Measurements from ENCODE around the gene CPSF2.
"Not testable (repeated sequence)": the region's sequence is repeated elsewhere in the genome, so short reads cannot be mapped to it uniquely, and the experiment has no call there.

CPSF2 gene

DNA sequence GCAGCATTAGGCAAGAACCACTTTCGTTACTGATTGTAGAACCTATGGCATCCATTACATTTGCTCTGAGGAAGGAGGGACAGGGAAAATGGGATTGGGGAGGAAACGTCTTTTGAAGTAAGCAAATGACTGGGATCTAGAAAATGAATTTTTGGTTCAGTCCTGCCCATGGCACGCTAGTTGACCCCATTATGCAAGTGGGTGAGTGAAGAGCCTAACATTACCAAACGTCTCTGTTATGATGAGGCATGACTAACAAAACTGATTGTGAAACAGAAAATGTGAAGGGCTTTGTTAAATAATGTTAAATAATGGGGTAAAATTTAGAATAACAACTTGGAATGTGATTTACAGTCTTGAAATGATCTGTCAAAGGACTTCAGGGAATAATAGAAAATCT, 38.9 kb downstream of the CPSF2 start:
- no peak for DNase-seq (ENCODE audit: low spot score)

DNA sequence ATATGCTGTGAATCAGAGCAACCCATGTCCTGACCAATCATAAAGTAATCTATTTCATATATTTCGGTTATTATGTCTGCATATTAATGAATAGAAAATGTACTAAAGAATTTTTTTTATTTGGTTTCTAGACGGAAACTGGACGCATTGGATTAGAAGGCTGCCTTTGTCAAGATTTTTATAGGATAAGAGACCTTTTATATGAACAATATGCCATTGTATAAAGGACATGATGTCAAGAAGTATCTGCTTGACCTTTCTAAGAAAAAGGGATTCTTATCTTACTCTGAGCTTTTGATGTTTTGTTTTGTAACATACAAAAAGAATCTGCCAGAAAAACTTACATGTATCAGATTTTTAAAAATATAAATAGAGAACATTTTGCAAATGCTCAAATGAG, 39.8 kb downstream of the CPSF2 start:
- DNase-seq (ENCODE audit: low spot score) = no peak

DNA sequence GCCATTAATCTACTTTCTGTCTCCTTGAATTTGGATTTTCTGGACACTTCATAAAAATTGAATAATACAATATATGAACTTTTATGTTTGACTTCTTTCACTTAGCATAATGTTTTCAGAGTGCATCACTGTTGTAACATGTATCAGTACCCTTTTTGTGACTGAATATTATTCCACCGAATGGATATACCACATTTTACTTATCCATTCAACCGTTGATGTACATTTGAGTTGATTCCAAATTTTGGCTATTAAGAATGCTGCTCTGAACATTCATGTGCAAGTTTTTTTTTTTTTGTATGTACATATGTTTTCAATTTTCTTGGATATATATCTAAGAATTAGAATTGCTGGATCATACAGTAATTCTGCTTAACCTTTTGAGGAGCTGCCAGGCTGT, 43.2 kb downstream of the CPSF2 start:
- no peak for DNase-seq (ENCODE audit: low spot score)

DNA sequence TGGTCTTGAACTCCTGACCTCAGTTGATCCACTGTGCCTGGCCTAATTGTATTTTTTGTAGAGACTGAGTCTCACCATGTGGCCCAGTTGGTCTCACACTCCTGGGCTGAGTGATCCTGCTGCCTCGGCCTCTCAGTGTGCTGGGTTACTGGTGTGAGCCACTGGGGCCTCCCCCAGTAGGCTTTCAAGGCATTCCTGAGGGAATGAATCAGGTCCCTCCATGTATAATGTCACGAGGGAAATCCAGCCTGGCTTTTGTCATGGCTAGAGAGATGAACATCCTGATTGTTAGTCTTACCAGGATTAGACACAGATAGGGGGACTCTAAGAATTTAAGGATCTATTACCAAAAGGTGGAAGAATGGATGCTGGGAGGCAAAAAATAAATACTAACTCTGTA, 51.9 kb downstream of the CPSF2 start:
- no peak for DNase-seq (ENCODE audit: low spot score)

DNA sequence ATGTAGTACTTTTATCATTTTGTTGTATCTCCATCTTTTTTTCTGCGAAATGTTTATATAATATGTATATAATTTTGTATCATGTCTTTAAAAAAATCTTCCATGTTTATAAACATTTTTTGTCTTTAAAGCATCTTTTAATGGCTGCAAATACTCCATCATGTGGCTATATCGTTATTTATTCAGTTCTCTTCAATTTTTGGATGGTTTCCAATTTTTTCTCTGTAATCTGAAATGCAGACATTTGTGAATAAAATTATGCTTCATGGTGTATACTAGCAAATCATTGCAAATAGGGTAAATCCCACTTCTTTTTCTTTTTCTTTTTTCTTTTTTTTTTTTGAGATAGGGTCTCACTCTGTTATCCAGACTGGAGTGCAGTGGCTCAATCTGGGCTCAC, 54.0 kb downstream of the CPSF2 start:
- DNase-seq (ENCODE audit: low spot score) = no peak

DNA sequence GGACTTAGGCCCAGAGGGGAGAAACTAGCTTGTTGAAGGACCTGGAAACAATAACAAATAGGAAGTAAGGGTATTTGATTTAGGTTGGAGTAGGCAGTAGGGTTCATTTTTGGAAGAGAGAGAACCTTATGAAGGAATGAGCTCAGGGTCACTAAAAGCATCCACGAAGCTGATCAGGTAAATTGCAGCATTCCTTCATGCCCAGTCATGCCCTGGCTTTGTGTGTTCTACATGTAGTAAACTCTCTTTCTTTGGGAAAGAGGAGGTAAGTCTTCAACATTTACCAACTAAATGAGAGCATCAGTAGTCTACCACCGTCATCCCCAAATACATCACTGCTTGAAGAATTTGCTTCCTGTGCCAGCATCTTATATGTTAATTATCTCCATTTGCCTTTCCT, 54.7 kb downstream of the CPSF2 start:
- DNase-seq (ENCODE audit: low spot score) = no peak

DNA sequence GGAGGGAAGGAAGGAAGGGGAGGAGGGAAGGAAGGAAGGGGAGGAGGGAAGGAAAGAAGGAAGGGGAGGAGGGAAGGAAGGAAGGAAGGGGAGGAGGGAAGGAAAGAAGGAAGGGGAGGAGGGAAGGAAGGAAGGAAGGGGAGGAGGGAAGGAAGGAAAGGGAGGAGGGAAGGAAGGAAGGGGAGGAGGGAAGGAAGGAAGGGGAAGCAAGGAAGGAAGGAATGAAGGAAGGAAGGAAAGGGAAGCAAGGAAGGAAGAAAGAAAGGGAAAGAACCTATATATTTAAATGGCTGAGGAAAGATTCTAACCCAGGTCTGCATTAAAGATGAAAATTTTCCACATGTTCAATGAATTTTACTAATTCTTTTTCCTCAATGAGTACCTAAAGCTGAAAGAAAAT, 57.4 kb downstream of the CPSF2 start:
- DNase-seq (ENCODE audit: low spot score) = not testable (repeated sequence)

DNA sequence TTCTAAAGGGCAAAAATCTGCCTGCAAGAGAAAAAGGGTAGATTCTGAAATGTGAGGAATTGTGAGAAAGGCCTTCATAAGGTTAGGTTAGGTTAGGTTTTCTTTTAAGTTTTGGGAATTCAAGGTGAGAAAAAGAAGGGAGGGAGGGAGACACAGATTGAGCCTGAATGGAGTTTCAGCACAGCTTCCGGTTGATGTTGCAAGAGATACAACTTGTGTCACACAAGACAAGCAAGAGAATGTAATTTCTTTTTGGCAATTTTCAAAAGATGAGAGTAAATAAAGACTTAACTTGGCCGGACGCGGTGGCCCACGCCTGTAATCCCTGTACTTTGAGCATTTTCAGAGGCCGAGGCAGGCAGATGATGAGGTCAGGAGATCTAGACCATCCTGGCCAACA, 63.8 kb downstream of the CPSF2 start:
- DNase-seq (ENCODE audit: low spot score) = no peak

DNA sequence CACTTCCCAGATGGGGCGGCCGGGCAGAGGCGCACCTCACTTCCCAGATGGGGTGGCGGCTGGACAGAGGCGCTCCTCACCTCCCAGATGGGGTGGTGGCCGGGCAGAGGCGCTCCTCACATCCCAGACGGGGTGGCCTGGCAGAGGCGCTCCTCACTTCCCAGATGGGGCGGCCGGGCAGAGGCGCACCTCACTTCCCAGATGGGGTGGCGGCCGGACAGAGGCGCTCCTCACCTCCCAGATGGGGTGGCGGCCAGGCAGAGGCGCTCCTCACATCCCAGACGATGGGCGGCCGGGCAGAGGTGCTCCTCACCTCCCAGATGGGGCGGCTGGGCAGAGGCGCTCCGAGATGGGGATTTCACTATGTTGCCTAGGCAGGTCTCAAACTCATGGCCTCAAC, 65.8 kb downstream of the CPSF2 start:
- DNase-seq (ENCODE audit: low spot score) = not testable (repeated sequence)

DNA sequence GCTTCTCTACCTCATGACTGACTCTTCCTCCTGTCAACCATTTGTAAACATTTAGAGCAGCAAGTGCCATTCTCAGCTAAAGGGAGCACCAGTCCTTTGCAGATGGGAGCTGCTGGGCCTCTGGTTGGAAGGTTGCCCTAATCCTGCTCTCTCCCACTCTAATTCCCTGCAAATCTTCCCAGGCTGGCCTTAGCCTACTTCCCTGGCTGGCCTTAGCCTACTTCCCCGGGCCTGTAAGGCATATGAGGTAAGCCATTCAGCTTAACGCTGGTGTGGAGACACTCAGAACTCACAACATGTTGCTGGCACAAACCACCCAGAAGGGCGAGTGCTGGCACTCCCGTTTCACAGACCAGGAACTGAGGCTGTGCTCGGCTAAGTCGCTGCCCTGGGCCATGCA, 69.0 kb downstream of the CPSF2 start:
- DNase-seq (ENCODE audit: low spot score) = no peak

DNA sequence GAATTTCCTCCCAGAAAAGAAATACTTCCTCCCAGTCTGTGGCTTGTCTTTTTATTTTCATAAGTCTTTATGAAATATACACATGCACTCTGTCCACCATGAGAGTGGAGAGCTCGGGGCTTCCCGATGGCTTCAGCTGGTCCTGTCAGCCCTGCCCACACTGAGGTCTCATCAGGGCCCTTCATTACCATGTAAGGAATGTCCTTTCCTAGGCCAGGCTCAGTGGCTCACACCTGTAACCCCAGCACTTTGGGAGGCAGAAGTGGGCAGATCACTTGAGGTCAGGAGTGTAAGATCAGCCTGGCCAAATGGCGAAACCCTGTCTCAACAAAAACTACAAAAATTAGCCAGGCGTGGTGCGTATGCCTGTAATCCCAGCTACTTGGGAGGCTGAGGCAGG, 77.0 kb downstream of the CPSF2 start:
- no peak for DNase-seq (ENCODE audit: low spot score)

DNA sequence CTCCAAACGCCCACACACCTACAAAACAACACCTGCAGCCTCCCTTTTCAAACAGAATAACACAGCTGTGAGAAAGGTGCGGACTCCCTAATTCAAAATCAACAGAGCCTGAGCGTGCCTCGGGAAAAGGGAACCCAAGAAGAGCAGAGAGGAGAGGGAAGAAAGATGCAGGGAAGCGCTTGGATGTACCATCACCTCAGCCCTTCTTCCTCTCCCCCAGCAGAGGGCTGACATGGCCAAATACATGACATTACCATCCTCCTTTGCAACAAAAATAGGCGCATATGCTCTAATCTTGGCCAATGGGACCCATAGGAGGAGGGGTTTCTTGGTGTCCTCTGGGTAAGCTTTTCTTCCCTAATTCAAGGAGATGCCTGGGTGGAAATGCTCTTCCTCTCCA, 78.0 kb downstream of the CPSF2 start:
- DNase-seq (ENCODE audit: low spot score) = no peak

DNA sequence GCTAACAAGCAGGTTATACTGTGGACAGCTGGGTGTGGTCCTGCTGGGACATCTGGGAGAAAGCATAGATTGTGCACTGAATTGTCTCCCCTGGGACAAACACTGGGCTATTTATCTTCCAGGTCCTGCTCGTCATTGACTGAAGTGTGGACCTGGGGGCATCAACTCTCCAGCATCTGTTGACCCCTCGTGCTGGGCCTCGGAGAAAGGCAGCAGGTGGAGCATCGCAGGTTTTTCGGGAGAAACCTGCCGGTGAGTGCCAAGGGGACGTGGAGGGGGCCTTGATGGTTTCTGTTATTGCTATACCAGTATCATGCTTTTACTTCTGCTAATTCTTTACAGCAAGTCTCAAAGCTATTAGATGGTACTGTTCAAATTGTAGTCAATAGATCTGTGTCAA, 81.3 kb downstream of the CPSF2 start:
- no peak for DNase-seq (ENCODE audit: low spot score)

DNA sequence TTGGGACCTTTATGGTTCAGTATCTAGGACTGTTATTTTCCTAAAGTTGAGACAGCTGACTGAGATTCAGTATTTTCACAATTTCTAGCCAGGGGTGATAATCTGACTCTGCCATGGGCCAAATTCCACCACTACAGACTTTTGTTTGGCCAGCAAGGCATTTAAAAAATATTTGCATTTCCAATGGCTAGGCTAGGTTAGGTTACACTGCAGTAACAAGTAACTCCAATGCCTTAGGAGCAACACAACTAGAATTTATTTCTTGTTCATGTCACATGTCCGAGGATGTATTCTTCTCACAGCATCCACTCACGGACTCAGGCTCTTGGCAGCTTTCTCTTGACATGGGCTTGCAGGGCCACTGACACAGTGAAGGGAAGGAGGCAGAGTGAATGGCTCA, 83.0 kb downstream of the CPSF2 start:
- no peak for DNase-seq (ENCODE audit: low spot score)

DNA sequence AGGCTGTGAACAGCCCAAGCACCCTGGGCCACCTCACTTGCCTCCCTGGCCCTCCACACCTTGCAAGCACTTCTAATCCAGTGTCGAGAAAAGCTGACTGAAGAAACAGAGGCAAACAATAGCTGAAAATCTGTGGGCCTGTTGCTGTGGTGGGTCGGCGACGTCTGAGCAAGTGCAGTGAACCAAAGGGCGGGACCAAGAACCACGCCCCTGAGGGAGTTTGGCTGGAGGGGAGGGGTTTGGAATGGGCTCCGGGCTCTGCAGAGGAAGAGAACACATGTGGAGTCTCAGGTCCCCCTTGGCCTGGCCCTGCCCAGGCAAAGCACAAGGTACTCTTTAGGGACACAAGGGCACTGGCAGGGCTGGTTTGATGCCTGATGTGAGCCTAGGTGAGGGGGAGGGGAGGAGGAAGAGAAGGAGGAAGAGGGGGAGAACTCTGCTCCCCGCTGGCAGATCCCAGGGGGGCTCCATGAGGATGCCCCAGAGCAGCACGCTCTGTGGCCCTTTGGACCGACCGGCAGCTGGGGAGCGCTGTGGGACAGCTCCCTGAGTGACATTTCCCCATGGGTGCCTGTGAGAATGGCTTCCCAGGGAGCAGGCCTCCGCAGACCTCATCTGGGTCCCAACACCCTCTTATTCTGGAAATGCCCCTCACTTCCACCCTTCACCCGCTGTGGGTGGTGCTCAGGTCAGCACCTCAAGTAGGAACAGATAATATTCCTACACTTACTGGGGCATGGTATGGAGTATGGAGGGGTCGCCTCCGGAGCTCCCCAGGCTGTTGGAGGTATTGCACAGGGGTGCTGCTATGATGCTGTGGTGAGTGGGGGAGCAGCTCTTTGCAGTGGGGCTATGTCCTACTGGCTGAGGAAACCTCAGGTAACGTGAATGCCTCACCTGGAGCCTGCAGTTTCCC, 85.5 kb downstream of the CPSF2 start:
- no peak for DNase-seq (ENCODE audit: low spot score)

DNA sequence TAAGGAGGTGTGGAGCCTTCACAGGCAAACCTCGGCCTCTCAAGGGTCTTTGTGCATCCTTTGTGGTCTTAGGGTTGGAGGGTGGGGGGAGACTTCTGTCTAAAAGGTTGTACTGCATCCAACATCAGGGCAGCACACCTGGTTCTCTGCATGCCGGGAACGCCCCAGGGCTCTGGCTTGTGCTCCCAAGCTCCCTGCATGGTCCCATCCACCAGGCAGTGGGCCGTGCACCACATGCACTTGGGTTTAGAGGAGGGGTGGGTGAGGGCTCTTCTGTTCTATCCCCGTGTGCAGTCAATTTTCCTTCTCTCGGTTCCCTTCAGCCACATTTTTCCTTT, 86.1 kb downstream of the CPSF2 start:
- no peak for DNase-seq (ENCODE audit: low spot score)

DNA sequence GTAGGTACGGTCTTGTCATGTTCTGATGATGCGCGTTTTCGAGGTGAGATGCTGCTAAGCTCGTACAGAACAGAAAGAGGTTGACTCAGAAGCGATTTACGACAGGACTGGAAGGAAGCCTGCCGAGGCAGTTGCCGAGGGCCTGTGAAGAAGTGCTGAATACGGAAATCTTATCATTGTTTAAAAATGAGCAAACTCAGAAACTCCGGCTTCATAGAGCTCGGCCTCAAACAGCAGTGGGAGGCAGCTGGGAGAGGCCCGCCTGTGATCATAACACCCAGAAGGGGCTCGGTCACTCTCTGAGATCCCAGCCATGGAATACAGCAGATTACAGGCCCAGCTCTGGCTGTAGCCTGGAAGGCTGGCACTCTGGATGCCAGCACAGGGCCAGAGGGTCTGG, 87.4 kb downstream of the CPSF2 start:
- no peak for DNase-seq (ENCODE audit: low spot score)

DNA sequence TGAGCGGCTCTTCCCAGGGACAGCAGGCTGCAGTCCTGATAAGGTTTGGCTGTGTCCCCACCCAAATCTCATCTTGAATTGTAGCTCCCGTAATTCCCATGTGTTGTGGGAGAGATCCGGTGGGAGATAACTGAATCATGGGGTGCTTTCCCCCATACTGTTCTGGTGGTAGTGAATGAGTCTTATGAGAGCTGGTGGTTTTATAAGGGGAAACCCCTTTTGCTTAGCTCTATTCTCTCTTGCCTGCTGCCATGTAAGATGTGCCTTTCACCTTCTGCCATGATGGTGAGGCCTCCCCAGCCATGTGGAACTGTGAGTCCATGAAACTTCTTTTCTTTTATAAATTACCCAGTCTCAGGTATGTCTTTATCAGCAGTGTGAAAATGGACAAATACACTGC, 91.4 kb downstream of the CPSF2 start:
- not testable (repeated sequence) for DNase-seq (ENCODE audit: low spot score)

DNA sequence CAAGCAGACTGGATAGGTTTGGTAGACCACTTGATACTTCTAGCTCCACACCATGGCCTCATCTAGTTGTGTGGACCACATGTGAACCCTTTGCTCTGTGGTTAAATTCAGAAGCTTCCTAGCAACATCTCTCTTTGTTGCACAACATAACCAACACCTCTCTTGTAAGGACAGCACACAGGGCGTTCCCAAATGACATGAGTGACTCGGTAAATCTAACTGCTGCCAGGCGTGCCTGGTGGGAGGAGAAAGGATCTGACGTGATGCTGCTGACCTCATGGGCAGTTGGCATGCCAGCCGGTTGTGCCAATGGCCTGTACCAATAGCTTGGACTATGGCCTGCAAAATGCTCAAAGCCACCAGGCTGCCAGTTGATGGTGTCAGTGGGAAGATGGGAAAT, 93.8 kb downstream of the CPSF2 start:
- no peak for DNase-seq (ENCODE audit: low spot score)

DNA sequence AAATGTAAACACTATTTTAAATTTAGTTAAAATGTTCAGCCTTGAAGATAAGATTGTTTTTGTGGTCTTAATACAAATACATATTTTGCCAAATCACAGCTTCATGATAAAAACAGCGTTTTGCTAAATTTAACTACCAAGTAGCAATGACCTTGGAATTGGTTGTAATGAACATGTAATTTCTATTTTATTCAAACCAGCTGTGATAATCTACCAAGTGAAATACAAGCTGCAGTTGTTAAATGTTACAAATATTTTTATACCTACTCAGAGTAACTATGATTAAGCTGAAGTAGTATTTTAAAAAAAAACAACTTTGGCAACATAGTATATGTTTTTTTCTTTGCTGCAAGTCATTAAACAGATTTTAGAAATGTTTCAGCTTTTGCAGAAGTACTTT, 96.2 kb downstream of the CPSF2 start:
- DNase-seq (ENCODE audit: low spot score) = no peak
